GM12892 (cell line): ENCODE measurements around the gene LHX3.

Source experiments
- POLR2A ChIP-seq: IDR thresholded peaks from 2 replicates; pipeline ENCODE4 v1.6.1; 2011; ENCODE audit warnings: low read depth, low read length, control low read depth
- POLR2AphosphoS5 ChIP-seq: IDR thresholded peaks from 2 replicates; pipeline ENCODE4 v1.6.1; 2011; ENCODE audit warnings: low read depth, low read length, control low read depth
- TAF1 ChIP-seq: IDR thresholded peaks from 2 replicates; pipeline ENCODE4 v1.6.1; 2011; ENCODE audit warnings: low read depth, mild to moderate bottlenecking, control low read depth, low read length, borderline replicate concordance

DNA sequence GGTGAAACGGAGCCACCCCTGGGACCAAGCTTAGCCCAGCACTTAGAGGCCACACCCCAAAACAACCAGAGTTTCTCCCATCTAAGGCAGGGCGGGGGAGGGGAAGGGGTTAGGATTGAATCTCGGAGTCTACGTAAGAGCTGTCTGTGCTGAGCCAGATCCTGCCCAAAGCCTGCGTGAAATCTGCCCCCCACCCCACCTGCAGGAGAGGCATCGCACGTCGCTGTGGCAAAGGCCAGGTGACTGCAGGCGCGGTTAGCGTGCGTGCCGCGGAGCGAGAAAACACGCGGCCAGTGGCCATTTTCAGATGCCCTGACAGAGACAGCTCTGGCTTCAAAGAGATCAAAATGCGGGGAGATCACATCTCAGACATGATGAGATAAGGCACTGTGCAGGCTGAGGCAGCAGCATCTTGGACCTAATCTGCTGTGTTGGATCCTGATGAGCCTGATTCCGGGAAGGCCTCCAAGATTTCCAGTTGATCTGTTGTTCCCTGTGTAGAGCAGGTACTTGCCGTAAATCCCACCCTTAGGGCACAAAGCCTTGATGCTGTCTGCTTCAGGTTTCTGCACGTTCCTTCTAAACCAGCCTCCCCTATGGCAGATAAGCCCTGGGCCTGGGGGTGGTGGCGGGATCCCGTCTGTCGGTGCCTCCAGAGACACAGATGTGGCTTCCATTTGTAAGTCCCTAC, 43.2 kb upstream of the LHX3 start:
- TF ChIP-seq POLR2A, result no peak
- TF ChIP-seq TAF1, result no peak
- no peak for TF ChIP-seq POLR2AphosphoS5
